Rectal smooth muscle tissue (tissue), 1 donor: ENCODE measurements around the gene BDP1.
"Not testable (repeated sequence)": the region's sequence is repeated elsewhere in the genome, so short reads cannot be mapped to it uniquely, and the experiment has no call there.

ENCODE experiments used
- H3K27ac ChIP-seq: one replicate; pipeline ENCODE4 v1.7.0; 2013; ENCODE audit warnings: low read depth, low read length, inconsistent platforms
- H3K27me3 ChIP-seq: one replicate; pipeline ENCODE4 v1.7.0; 2013; ENCODE audit warnings: low read length; ENCODE audit not compliant: control insufficient read depth, insufficient read depth
- H3K36me3 ChIP-seq: one replicate; pipeline ENCODE4 v1.7.0; 2013; ENCODE audit warnings: low read length; ENCODE audit not compliant: control insufficient read depth, insufficient read depth
- H3K4me1 ChIP-seq: one replicate; pipeline ENCODE4 v1.7.0; 2013; ENCODE audit warnings: low read length; ENCODE audit not compliant: control insufficient read depth, insufficient read depth
- H3K4me3 ChIP-seq: one replicate; pipeline ENCODE4 v1.7.0; 2013; ENCODE audit warnings: low read length
- H3K9ac ChIP-seq: one replicate; pipeline ENCODE4 v1.7.0; 2013; ENCODE audit warnings: low read length

Gene BDP1

GRCh38 chr5:71609916-71610315 is 154.5 kb downstream of the BDP1 start:
- not testable (repeated sequence) for H3K9ac ChIP-seq, H3K4me3 ChIP-seq, H3K27me3 ChIP-seq, H3K27ac ChIP-seq, H3K36me3 ChIP-seq, H3K4me1 ChIP-seq

- Histone ChIP-seq H3K9ac (no peak overlapping the region), H3K4me3 (no peak overlapping the region), H3K27me3 (no peaks in the 10 kb centered on the region), H3K27ac (no peak overlapping the region), H3K36me3 (peaks cover 3% of the 10 kb centered on the region), H3K4me1 (no peaks in the 10 kb centered on the region)
These were observed 160.4 kb downstream of the BDP1 start for GRCh38 chr5:71615809-71616208.
